ENCODE measurements around the gene SLMAP.

- TF ChIP-seq CTCF (IDR thresholded peaks at IDR 0.05) = no peak
- no peak for TF ChIP-seq POLR2A (IDR thresholded peaks at IDR 0.05)
- TF ChIP-seq POLR2AphosphoS5 (IDR thresholded peaks at IDR 0.05) = no peak
Measured at GRCh38 chr3:57890874-57891273, 134.8 kb downstream of the SLMAP start.

Measured in breast epithelium (tissue), 3 donors.